Measurements from ENCODE around the gene NKAPD1. TPM values are rescaled to one million over a fixed set of nuclear protein-coding genes. Genes with fewer than 3 reads are reported as not detected.

The NKAPD1 gene
- total and polyA plus RNA-seq, 2 of the 4 experiments (the other 2 are of a cell fraction), result 8.4 to 17.2 TPM

GRCh38 chr11:112134473-112134872 lies 60.4 kb downstream of the NKAPD1 start:
- H3K4me2 ChIP-seq (ENCODE audit: low read depth, low read length), result no peak overlapping the region
- CTCF ChIA-PET, result no interaction called here
- intact Hi-C loops (cut with micrococcal nuclease) (no loop called here), dilution Hi-C loops (cut with HindIII; ENCODE audit: low sequenced_read_pairs, unreplicated experiment) (no loop called here), in situ Hi-C loops (cut with MboI; ENCODE audit: low sequenced_read_pairs) (no loop called here)
- H4K5ac ChIP-seq (ENCODE audit: low read depth, low read length), result no peak overlapping the region
- H2AK9ac ChIP-seq (replicated peaks; ENCODE audit: low read depth, low read length, poor library complexity), result no peak overlapping the region
- H4K20me1 ChIP-seq (ENCODE audit: insufficient read depth, low read length), result no peaks in the 10 kb centered on the region
- H2BK15ac ChIP-seq (ENCODE audit: low read depth, low read length), result no peak overlapping the region
- H3K9me1 ChIP-seq (ENCODE audit: insufficient read depth, low read length), result 0 out of 2 replicates have a peak, but pooled peaks cover 4% of the 10 kb centered on the region
- no peak overlapping the region for H3K14ac ChIP-seq (replicated peaks; ENCODE audit: low read depth, low read length)
- no peak overlapping the region for H2BK20ac ChIP-seq (ENCODE audit: low read depth, low read length)
- ATAC-seq (ENCODE audit: low read depth) (no peak), DNase-seq (no peak)
- H3K27ac ChIP-seq (ENCODE audit: insufficient read depth, low read length), result no peak overlapping the region
- H3K56ac ChIP-seq (ENCODE audit: extremely low read depth, insufficient read depth, low read length), result no peak overlapping the region
- POLR2A ChIA-PET (ENCODE audit: unreplicated experiment), result no interaction called here
- H3K4ac ChIP-seq (ENCODE audit: low read depth, low read length), result no peak overlapping the region
- no peak overlapping the region for H4K91ac ChIP-seq (ENCODE audit: insufficient read depth, low read depth, low read length)
- H4K8ac ChIP-seq (ENCODE audit: low read depth in 2 of 2, low read length in 2 of 2), result no peak overlapping the region
- WGBS, 2 experiments (ENCODE audit: extremely low coverage in 2 of 2, insufficient read length in 1 of 2), result 100% methylated on average over 2 of the region's 4 CpGs; no CpG with 5 or more reads in 1 of the 2 experiments
- no peaks in the 10 kb centered on the region for H3K36me3 ChIP-seq (ENCODE audit: control insufficient read depth, insufficient read depth, low read length)
- no peaks in the 10 kb centered on the region for H3K79me1 ChIP-seq (ENCODE audit: low read depth in 1 of 2, low read length in 2 of 2)
- H3K4me3 ChIP-seq (ENCODE audit: insufficient read depth, low read depth, low read length), result no peak overlapping the region
- TF ChIP-seq RCOR1 (IDR thresholded peaks at IDR 0.05; ENCODE audit: insufficient replicate concordance, low read length) (no peak), MAZ (IDR thresholded peaks at IDR 0.05; ENCODE audit: borderline replicate concordance, low read depth, low read length) (no peak), USF2 (IDR thresholded peaks at IDR 0.05; ENCODE audit: low read depth, low read length) (no peak), SMC3 (IDR thresholded peaks at IDR 0.05; ENCODE audit: low read depth, low read length) (no peak), ELK1 (IDR thresholded peaks at IDR 0.05; ENCODE audit: borderline replicate concordance, low read depth, low read length) (no peak), NFE2L2 (IDR thresholded peaks at IDR 0.05; ENCODE audit: low read depth, low read length) (no peak), RFX5 (IDR thresholded peaks at IDR 0.05; ENCODE audit: low read depth, low read length) (no peak), MXI1 (IDR thresholded peaks at IDR 0.05; ENCODE audit: borderline replicate concordance, low read depth, low read length) (no peak), FOS (IDR thresholded peaks at IDR 0.05; ENCODE audit: low read depth, low read length) (no peak), CEBPB (IDR thresholded peaks at IDR 0.05; ENCODE audit: low read depth, low read length) (no peak), BHLHE40 (IDR thresholded peaks at IDR 0.05; ENCODE audit: low read depth, low read length) (no peak), CHD1 (IDR thresholded peaks at IDR 0.05; ENCODE audit: low read depth, low read length) (no peak), RAD21 (IDR thresholded peaks at IDR 0.05; ENCODE audit: low read length) (no peak), MAFK (IDR thresholded peaks at IDR 0.05; ENCODE audit: low read depth, low read length) (no peak)
- TF ChIP-seq, protein P1, sequence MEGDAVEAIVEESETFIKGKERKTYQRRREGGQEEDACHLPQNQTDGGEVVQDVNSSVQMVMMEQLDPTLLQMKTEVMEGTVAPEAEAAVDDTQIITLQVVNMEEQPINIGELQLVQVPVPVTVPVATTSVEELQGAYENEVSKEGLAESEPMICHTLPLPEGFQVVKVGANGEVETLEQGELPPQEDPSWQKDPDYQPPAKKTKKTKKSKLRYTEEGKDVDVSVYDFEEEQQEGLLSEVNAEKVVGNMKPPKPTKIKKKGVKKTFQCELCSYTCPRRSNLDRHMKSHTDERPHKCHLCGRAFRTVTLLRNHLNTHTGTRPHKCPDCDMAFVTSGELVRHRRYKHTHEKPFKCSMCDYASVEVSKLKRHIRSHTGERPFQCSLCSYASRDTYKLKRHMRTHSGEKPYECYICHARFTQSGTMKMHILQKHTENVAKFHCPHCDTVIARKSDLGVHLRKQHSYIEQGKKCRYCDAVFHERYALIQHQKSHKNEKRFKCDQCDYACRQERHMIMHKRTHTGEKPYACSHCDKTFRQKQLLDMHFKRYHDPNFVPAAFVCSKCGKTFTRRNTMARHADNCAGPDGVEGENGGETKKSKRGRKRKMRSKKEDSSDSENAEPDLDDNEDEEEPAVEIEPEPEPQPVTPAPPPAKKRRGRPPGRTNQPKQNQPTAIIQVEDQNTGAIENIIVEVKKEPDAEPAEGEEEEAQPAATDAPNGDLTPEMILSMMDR (conservative IDR thresholded peaks at IDR 0.05; ENCODE audit: low read depth, low read length), result no peak
- H2BK120ac ChIP-seq (ENCODE audit: low read depth, low read length), result no peak overlapping the region
- H3K9ac ChIP-seq (ENCODE audit: low read depth, low read length), result no peak overlapping the region
- no peak overlapping the region for H3K18ac ChIP-seq (ENCODE audit: low read depth, low read length)
- H3K23ac ChIP-seq (ENCODE audit: low read depth, low read length), result no peak overlapping the region
- no TSS peak for BruUV-seq (replicated peaks)
- H2BK5ac ChIP-seq (ENCODE audit: low read depth, low read length, poor library complexity, severe bottlenecking), result no peak overlapping the region
- H2AK5ac ChIP-seq (ENCODE audit: low read depth, low read length), result no peak overlapping the region
- H3K27me3 ChIP-seq (ENCODE audit: control insufficient read depth, insufficient read depth, low read length), result no peaks in the 10 kb centered on the region
- H3K4me1 ChIP-seq (ENCODE audit: control insufficient read depth, insufficient read depth, low read length), result no peaks in the 10 kb centered on the region
- no peak overlapping the region for H2AFZ ChIP-seq (replicated peaks; ENCODE audit: low read length, poor library complexity)
- H3K9me3 ChIP-seq (ENCODE audit: control insufficient read depth, insufficient read depth, low read length), result no peaks in the 10 kb centered on the region

All from IMR-90 (cell line).